Measurements from ENCODE around the gene LRRN3.

Gene LRRN3

GRCh38 chr7:111162692-111163091 lies 71.8 kb downstream of the LRRN3 start:
- H3K4me1 ChIP-seq: peaks cover 10% of the 10 kb centered on the region
- H3K36me3 ChIP-seq: no peaks in the 10 kb centered on the region
- no peak overlapping the region for H3K4me3 ChIP-seq (ENCODE audit: low read depth, low read length)
- H3K9me3 ChIP-seq: no peaks in the 10 kb centered on the region
- no peak for TF ChIP-seq CTCF (IDR thresholded peaks at IDR 0.05; ENCODE audit: low read depth, low read length)
- DNase-seq: no peak
- H3K27me3 ChIP-seq: no peaks in the 10 kb centered on the region

GRCh38 chr7:111164442-111164841 lies 73.5 kb downstream of the LRRN3 start:
- Histone ChIP-seq H3K9me3 (no peaks in the 10 kb centered on the region), H3K36me3 (no peaks in the 10 kb centered on the region), H3K4me1 (peaks cover 18% of the 10 kb centered on the region), H3K27me3 (no peaks in the 10 kb centered on the region), H3K4me3 (ENCODE audit: low read depth, low read length) (no peak overlapping the region)
- TF ChIP-seq CTCF (IDR thresholded peaks at IDR 0.05; ENCODE audit: low read depth, low read length): no peak
- no peak for DNase-seq

GRCh38 chr7:111168182-111168581 lies 77.3 kb downstream of the LRRN3 start:
- H3K9me3 ChIP-seq: no peaks in the 10 kb centered on the region
- no peak for TF ChIP-seq CTCF (IDR thresholded peaks at IDR 0.05; ENCODE audit: low read depth, low read length)
- no peaks in the 10 kb centered on the region for H3K27me3 ChIP-seq
- peaks cover 18% of the 10 kb centered on the region for H3K4me1 ChIP-seq
- H3K4me3 ChIP-seq (ENCODE audit: low read depth, low read length): no peak overlapping the region
- DNase-seq: peak; percentile 32
- no peaks in the 10 kb centered on the region for H3K36me3 ChIP-seq

- H3K27me3 ChIP-seq: no peaks in the 10 kb centered on the region
- DNase-seq: no peak
- no peak for TF ChIP-seq CTCF (IDR thresholded peaks at IDR 0.05; ENCODE audit: low read depth, low read length)
- H3K4me3 ChIP-seq (ENCODE audit: low read depth, low read length): no peak overlapping the region
- H3K9me3 ChIP-seq: no peaks in the 10 kb centered on the region
- H3K4me1 ChIP-seq: peaks cover 11% of the 10 kb centered on the region
- H3K36me3 ChIP-seq: no peaks in the 10 kb centered on the region
Observed at GRCh38 chr7:111172564-111173257, 81.8 kb downstream of the LRRN3 start.

GRCh38 chr7:111173528-111173927 lies 82.6 kb downstream of the LRRN3 start:
- Histone ChIP-seq H3K4me3 (ENCODE audit: low read depth, low read length) (no peak overlapping the region), H3K36me3 (no peaks in the 10 kb centered on the region), H3K9me3 (no peaks in the 10 kb centered on the region), H3K4me1 (peaks cover 6% of the 10 kb centered on the region), H3K27me3 (no peaks in the 10 kb centered on the region)
- TF ChIP-seq CTCF (IDR thresholded peaks at IDR 0.05; ENCODE audit: low read depth, low read length): no peak
- no peak for DNase-seq

- H3K4me3 ChIP-seq (ENCODE audit: low read depth, low read length): no peak overlapping the region
- H3K27me3 ChIP-seq: no peaks in the 10 kb centered on the region
Observed at GRCh38 chr7:111173990-111174389, 83.1 kb downstream of the LRRN3 start.

More at GRCh38 chr7:111173990-111174389, 83.1 kb downstream of the LRRN3 start:
- Histone ChIP-seq H3K36me3 (no peaks in the 10 kb centered on the region), H3K4me1 (peaks cover 3% of the 10 kb centered on the region; the same call in 1 of the 2 replicates), H3K9me3 (no peaks in the 10 kb centered on the region)
- DNase-seq: no peak
- no peak for TF ChIP-seq CTCF (IDR thresholded peaks at IDR 0.05; ENCODE audit: low read depth, low read length)
